ENCODE results near the gene IPO11. TPM values are rescaled to one million over a fixed set of nuclear protein-coding genes. Genes with fewer than 3 reads are reported as not detected.
"Not testable (repeated sequence)": the region's sequence is repeated elsewhere in the genome, so short reads cannot be mapped to it uniquely, and the experiment has no call there.

IPO11 gene
- total RNA-seq, 1 donor from 2014 or later = 30.3 TPM

DNA sequence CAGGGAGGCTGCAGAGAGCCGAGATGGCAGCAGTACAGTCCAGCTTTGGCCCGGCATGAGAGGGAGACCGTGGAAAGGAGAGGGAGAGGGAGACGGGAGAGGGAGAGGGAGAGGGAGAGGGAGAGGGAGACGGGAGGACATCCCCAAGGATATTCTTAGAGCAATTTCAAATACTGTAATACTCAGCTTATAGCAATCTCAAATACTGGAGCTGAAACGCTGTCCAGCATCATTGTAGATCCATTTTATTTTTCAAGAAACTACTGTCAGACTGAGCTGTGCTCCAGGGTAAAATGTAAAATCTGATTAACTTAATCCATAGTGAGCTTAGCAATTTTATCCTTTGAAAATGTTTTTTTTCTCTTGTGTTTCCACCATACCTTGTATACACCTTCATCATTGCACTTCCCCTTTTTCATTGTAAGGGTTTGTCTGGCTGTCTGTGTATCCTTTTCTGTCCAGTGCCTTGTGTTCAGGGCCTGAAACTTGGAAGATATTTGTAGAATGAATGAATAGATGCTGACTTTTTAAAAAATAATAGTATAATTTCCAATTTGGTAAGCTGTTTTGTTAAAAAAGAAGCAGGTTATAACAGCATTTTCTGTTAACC is 102.1 kb downstream of the IPO11 start:
- Histone ChIP-seq H3K27ac (replicated peaks) (no peak overlapping the region), H3K27me3 (ENCODE audit: low read depth) (no peaks in the 10 kb centered on the region), H3K36me3 (peaks cover 17% of the 10 kb centered on the region), H3K9me3 (replicated peaks) (no peaks in the 10 kb centered on the region), H3K4me3 (no peak overlapping the region), H3K4me1 (peaks cover 4% of the 10 kb centered on the region)
- TF ChIP-seq, protein P1, sequence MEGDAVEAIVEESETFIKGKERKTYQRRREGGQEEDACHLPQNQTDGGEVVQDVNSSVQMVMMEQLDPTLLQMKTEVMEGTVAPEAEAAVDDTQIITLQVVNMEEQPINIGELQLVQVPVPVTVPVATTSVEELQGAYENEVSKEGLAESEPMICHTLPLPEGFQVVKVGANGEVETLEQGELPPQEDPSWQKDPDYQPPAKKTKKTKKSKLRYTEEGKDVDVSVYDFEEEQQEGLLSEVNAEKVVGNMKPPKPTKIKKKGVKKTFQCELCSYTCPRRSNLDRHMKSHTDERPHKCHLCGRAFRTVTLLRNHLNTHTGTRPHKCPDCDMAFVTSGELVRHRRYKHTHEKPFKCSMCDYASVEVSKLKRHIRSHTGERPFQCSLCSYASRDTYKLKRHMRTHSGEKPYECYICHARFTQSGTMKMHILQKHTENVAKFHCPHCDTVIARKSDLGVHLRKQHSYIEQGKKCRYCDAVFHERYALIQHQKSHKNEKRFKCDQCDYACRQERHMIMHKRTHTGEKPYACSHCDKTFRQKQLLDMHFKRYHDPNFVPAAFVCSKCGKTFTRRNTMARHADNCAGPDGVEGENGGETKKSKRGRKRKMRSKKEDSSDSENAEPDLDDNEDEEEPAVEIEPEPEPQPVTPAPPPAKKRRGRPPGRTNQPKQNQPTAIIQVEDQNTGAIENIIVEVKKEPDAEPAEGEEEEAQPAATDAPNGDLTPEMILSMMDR (IDR thresholded peaks at IDR 0.05; ENCODE audit: borderline replicate concordance) = no peak
- DNase-seq = no peak
- intact Hi-C loops (cut with micrococcal nuclease) = no loop called here

DNA sequence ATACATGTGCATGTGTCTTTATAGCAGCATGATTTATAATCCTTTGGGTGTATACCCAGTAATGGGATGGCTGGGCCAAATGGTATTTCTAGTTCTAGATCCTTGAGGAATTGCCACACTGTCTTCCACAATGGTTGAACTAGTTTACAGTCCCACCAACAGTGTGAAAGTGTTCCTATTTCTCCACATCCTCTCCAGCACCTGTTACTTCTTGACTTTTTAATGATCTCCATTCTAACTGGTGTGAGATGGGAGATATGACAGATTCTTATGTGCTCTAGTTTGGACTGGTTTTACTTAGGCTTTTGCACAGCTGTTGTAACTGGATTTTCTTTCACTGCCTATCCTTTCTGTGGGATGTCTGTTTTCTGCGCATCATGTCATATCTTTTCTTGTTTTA is 108.2 kb downstream of the IPO11 start:
- H3K9me3 ChIP-seq (replicated peaks); H3K4me1 ChIP-seq; intact Hi-C loops (cut with micrococcal nuclease); H3K27me3 ChIP-seq (ENCODE audit: low read depth); H3K27ac ChIP-seq (replicated peaks); H3K4me3 ChIP-seq; DNase-seq: not testable (repeated sequence)
- peaks cover 20% of the 10 kb centered on the region for H3K36me3 ChIP-seq

DNA sequence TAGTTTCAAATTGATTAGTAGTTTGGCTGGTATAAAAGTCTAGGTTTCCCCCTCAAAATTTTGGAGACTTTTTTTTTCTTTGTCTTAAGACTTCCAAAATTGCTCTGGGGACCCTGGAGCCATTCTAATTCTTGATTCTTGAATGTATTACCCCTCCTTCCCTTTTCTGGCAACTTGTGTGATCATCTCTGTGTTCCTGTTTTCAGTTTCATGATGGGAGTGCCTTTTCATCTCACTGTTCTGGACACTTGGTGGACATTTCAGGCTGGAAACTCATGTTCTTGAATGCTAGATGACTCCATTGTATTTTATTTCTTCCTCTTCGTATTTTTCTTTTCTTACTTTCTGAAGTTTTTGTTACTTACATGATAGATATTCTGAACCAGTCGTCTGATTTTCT is 108.8 kb downstream of the IPO11 start:
- H3K4me1 ChIP-seq = no peaks in the 10 kb centered on the region
- no peaks in the 10 kb centered on the region for H3K9me3 ChIP-seq (replicated peaks)
- TF ChIP-seq, protein P1 (IDR thresholded peaks at IDR 0.05; ENCODE audit: borderline replicate concordance) = no peak
- no peak overlapping the region for H3K4me3 ChIP-seq
- intact Hi-C loops (cut with micrococcal nuclease) = no loop called here
- no peak overlapping the region for H3K27ac ChIP-seq (replicated peaks)
- no peak for DNase-seq
- peaks cover 15% of the 10 kb centered on the region for H3K36me3 ChIP-seq
- H3K27me3 ChIP-seq (ENCODE audit: low read depth) = no peaks in the 10 kb centered on the region

DNA sequence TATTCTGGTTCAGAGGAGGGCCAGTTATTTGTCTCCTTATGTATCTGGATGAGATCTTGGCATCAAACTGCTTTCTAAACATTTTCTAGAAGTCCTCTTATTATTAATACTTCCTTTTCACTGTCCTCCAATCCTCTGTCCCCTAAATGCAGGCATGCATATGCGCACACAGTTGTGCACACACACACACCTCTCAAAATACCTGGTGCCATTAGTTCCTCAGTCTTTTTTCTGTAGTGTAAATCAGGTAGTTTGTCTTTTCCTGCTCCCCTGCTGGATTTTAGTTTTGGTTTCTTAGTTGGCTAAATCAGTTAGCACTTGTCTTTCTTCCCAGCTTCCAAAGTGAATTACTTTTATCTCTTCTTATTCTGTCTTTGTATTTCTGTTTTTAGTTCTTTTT is 110.2 kb downstream of the IPO11 start:
- H3K4me1 ChIP-seq = no peaks in the 10 kb centered on the region
- no peak overlapping the region for H3K27ac ChIP-seq (replicated peaks)
- no peaks in the 10 kb centered on the region for H3K9me3 ChIP-seq (replicated peaks)
- no peak for DNase-seq
- H3K36me3 ChIP-seq = peaks cover 2% of the 10 kb centered on the region
- TF ChIP-seq, protein P1 (IDR thresholded peaks at IDR 0.05; ENCODE audit: borderline replicate concordance) = no peak
- no peak overlapping the region for H3K4me3 ChIP-seq
- intact Hi-C loops (cut with micrococcal nuclease) = no loop called here
- no peaks in the 10 kb centered on the region for H3K27me3 ChIP-seq (ENCODE audit: low read depth)

DNA sequence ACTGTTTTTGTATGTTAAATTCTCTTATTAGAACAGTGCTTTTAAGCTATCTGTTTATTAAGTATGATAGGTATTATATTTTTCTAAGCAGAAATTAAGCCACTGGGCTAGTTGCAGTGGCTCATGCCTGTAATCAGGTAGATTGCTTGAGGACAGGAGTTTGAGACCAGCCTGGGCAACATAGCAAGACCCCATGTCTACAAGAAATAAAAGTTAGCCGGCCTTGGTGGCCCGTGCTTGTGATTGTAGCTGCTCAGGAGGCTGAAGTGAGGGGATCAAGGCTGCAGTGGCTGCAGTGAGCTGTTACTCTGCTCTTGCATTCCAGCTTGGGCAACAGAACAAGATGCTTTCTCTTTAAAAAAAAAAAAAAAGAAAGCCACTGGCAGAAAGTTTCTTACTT is 121.0 kb downstream of the IPO11 start:
- Histone ChIP-seq H3K9me3 (replicated peaks) (no peaks in the 10 kb centered on the region), H3K27ac (replicated peaks) (no peak overlapping the region), H3K27me3 (ENCODE audit: low read depth) (no peaks in the 10 kb centered on the region), H3K36me3 (peaks cover 40% of the 10 kb centered on the region), H3K4me1 (no peaks in the 10 kb centered on the region), H3K4me3 (no peak overlapping the region)
- intact Hi-C loops (cut with micrococcal nuclease) = no loop called here
- no peak for DNase-seq
- TF ChIP-seq, protein P1 (IDR thresholded peaks at IDR 0.05; ENCODE audit: borderline replicate concordance) = no peak

DNA sequence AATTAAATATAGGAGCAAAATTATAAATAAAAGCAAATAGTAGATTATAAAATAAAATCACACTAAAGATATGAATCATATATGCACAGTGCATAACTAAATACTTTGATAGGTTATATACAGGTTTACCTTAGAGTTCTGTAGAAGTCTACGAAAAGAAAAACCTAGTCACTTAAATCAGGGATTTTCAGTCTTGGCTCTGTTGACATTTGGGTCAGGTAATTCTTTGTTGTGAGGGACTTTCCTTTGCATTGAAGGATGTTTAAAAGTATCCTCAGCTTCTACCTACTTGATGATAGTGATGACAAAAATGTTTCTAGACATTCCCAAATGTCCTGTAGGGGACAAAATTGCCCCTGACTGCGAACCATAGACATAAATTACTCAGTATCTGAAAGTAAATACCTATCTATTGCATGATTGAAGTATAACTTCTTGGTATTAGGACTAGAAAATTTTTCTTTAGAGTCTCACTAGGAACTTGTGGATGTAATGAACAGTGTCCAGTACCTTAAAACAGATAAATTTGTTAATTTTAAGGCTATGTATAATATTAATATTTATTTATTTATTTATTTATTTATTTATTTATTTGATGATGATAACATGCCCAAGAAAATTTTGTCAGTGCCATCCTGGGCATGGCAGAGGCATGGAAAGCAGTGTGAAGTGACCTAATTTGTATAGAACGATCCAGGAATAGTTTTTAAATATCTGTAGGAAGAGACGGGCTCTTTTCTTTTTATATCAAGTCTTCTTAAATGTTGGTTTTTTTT is 122.1 kb downstream of the IPO11 start:
- DNase-seq = no peak
- TF ChIP-seq, protein P1 (IDR thresholded peaks at IDR 0.05; ENCODE audit: borderline replicate concordance) = no peak
- Histone ChIP-seq H3K4me1 (no peaks in the 10 kb centered on the region), H3K4me3 (no peak overlapping the region), H3K9me3 (replicated peaks) (no peaks in the 10 kb centered on the region), H3K27me3 (ENCODE audit: low read depth) (no peaks in the 10 kb centered on the region), H3K27ac (replicated peaks) (no peak overlapping the region), H3K36me3 (peaks cover 47% of the 10 kb centered on the region)
- intact Hi-C loops (cut with micrococcal nuclease) = no loop called here
